HG02798 (cell line): ENCODE measurements around the gene SNX33.

ENCODE experiments used
- ATAC-seq: cut with Tn5 transposase; IDR thresholded peaks from one replicate; pipeline ENCODE4 v1.9.1; 2021; ENCODE audit warnings: mild to moderate bottlenecking; ENCODE audit not compliant: unreplicated experiment, poor library complexity

The SNX33 gene

DNA sequence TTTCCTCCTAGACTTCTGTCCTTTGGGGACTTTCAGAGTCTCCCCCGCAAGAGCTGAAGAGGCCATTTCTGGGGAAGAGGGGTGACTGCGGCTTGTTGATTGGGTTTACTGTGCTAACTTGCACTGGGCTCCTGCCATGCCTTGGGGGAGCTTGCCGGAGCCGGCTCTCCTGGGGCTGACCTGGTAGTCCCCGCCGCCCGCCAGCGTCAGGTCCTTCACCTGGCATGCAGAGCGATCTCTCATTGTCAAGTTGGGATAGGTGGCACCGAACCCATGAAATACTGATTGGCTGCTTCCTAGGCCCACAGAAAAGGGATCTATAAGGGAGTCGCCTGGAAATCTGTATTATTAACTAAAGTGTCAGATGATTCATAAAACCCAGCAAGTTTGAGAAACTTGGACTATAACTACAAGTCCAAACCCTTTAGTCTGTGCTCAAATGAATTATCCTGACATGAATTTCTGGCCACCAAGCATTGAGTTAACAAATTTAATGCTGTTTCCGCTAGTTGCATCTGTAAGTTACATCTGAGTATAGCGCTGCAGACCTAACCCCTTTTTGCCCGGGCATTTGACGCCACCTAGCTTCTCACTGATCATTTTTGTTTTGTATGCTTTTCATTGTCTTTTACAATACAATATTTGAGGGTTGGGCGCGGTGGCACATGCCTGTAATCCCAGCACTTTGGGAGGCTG, 7.1 kb upstream of the SNX33 start:
- ATAC-seq, result peak; percentile 21

DNA sequence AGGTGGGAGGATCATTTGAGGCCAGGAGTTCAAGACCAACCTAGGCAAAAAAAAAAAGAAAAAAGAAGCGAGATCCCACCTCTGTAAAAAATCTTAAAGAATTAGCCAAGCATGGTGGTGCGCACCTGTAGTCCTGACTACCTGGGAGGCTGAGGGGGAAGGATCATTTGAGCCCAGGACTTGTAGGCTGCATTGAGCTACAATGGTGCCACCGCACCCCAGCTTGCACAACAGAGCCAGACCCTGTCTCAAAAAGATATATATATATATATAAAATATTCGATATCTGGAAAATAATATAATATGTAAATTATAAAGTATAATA, 6.6 kb upstream of the SNX33 start:
- ATAC-seq, result no peak

DNA sequence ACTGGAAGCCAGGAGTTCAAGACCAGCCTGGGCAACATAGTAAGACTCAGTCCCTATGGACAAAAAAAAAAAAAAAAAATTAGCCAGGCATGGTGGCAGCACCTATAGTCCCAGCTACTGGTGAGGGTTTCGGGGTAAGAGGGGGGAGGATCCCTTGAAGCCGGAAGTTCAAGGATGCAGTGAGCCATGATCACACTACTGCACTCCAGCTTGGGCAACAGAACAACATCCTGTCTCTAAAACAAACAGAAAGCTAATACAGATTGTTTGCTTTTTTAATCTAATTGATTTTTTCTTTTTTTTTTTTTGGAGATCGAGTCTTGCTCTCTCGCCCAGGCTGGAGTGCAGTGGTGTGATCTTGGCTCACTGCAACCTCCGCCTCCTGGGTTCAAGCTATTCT, 6.1 kb upstream of the SNX33 start:
- ATAC-seq, result no peak

DNA sequence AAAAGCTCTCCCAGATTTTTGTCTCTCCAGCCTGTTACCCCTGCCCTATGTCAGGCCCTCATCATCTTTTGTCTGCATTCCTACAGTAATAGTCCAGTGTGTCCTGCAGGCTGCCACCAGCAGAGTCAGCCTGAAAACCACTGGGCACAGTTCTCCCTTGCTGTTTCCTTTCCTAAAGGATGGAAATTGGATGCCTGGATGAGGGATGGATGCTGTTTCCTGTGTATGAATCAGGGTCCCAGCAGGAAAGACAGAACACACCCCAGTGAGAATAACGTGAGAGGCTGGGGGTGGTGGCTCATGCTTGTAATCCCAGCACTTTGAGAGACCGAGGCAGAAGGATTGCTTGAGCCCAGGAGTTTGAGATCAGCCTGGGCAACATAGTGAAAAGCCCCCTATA, 3.3 kb upstream of the SNX33 start:
- ATAC-seq, result no peak

DNA sequence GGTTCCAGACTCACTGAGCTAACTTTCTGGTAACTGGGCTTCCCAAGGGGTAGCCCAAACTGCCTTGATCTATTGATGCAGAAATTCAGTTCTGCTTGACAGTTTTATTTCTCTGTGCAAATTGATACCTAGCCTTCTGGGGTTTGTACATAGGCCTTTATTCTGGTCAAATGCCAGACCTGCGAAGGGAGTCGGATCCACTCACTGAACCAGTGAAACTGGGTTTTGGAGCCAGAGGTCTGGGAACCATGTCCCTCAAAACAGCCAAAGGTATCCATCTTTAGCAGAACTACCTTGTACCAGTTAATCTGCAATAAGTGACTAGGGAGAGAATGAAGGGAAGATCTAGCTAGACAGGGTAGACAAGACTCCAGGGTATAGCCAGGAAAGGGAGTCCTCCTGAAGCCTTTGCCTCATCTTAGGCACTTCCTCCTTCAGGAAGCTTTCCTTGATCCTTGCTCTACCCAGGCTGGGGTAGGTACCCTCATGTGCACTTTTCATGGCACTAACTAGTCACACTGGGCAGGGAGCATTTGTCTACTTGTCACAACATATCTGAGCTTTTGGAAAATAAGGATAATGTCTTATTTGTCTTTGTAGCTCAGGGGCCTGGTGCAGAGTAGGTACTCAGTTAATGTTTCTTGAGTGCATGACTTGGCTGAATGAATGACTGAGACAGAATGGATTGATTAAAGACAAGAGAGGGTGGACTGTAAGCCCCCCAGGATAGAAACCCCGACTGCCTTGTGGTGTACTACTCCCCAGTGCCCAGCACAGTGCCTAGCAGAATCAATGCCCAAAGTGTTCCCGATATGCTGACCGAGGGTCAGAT, 1.4 kb upstream of the SNX33 start:
- no peak for ATAC-seq

DNA sequence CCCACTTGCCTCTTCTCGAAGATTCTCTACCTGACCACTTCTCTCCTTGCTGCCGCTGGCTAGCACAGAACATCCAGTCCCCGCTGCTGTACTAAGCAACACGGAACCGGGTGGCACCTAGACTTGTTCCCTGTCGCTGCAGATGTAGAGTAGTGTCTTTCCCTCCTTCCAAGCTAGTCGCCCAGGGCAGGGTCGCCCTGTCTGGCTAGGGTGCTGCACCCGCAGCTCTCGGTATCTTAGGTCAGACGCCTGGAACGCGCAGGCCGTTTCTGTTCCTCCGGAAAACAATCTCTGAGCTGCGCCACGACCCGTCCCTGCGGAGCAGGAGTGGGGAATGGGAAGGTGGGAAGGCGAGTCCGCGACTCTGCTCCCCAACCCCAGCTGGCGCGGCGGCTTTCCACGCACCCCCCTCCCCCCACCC, 758 bp upstream of the SNX33 start:
- no peak for ATAC-seq

DNA sequence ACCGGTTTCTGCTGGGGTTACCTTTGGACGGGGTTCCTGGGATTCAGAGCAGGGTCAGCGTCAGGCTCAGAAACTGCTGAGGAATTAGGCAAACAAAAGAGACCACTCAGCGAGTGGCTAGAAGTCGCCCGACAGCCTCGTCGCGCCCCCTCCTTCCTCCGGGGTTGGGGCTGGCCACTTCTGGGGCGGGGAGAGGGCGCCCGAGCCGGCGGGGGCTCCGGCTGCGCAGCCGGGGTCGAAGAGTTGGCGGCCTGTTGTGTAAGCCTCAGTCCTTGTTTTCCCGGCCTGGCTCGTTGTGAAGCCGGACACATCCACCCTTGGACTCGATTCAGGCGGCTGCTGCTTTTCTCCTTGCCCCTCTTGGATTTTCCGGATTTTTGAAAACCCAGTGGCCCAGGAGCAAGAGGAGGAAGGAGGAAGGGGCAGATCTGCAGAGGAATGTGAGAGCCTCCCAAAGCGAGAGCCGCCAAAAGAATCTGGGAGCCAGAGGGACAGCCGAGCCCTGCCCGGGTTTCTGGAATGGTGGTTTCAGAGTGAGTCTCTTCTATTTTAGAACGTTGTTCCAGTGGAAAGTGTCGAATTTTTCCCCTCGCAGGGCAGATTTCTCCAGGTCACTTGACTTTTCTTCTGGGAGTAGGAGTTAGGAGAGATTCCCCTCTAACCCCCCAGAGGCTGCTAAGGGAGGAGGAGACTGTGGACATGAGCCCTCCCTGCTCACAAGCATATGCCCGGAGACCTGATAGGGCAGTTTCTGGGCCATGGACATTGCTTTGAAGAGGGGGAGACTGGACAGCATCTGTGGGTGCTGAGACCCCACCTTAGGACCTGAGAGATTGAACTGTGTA, 666 bp downstream of the SNX33 start:
- ATAC-seq, result no peak

DNA sequence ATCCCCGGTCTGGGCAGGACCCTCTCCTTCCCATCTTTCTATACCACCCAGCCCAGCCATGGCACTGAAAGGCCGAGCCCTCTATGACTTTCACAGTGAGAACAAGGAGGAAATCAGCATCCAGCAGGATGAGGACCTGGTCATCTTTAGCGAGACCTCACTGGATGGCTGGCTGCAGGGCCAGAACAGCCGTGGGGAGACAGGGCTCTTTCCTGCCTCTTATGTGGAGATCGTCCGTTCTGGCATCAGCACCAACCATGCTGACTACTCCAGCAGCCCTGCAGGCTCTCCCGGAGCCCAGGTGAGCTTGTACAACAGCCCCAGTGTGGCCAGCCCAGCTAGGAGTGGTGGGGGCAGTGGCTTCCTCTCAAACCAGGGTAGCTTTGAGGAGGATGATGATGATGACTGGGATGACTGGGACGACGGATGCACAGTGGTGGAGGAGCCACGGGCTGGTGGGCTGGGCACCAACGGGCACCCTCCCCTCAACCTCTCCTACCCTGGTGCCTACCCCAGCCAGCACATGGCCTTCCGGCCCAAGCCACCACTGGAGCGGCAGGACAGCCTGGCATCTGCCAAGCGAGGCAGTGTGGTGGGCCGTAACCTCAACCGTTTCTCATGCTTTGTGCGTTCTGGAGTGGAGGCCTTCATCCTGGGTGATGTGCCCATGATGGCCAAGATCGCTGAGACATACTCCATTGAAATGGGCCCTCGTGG, 1.5 kb downstream of the SNX33 start:
- no peak for ATAC-seq

DNA sequence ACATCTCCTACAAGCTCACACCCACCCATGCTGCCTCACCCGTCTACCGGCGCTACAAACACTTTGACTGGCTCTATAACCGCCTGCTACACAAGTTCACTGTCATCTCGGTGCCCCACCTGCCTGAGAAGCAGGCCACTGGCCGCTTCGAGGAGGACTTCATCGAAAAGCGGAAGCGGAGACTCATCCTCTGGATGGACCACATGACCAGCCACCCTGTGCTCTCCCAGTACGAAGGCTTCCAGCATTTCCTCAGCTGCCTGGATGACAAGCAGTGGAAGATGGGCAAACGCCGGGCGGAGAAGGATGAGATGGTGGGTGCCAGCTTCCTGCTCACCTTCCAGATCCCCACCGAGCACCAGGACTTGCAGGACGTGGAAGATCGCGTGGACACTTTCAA, 2.1 kb downstream of the SNX33 start:
- no peak for ATAC-seq

DNA sequence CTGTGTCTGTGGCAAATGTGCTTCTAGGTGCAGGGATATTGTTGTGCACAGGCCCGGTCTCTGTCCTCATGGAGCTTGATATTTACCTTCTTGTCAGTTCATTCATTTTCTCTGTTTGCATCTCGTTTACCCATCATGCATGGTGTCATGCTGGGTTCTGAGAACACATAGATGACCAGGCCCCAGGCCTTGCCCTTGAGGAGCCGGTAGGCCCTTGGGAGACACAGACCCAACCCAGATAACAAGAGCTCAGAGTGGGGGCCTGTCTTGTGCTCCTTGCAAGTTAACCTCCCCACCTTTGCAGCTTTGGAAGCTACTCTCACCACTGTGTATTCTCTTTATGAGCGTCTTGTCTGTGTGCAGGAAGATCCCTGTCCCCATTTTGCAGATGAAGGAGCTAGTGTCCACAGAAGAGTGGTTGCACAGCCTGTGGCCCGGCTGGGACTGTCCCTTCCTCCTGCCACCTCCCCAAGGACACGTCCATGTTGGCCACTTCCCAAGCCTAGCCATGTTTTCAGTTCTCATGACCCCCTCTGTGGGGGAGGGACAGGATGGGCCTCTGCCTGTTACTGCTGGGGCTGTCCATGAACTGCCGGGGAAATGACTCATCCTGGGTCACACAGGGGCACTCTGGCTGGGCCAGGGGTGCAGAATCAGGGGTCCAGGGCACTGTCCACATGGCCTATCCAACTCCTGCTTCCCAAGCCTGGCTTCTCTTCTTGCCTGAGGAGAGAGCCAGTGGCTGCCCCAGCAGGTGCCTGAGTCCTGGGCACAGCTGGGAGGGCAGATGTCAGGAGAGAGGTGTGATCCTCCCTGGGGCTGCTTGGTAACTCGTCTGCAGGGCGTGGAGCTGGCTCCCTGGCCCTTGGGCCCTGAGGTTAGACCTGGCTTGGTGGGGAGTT, 3.4 kb downstream of the SNX33 start:
- no peak for ATAC-seq

DNA sequence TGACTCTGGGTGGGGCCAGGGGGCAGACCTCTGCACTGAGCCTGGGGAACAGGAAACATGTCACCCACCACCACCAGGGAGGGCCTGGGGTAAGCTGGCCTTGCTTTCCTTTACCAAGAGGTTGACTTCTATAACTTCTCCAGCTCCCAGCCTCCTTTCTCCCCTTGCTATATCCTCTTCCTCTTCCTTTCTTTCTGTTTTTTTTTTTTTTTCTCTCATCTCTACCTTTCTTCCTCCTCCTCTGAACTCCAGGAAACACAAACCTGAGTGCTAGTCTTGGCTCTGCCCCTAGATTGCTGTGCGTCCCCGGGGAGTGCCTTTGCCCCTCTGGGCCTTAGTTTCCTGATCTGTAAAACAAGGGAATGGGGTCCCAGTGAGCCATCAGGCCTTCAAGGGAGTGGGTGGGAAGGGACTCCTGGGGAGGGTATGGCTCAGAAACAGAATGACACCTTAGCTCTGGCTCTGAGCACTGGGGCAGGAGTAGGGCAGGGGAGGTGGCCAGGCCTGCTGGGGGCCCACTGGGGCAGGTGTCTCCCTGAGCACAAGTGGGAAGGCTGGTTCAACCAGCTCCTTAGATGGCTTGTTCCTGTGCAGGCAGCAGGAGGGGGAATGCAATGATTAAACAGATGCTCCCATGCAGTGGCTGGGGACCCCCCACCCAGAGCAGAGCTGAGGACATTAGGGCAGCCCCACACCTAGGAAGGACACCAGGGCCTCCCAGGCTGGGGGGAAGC, 4.3 kb downstream of the SNX33 start:
- ATAC-seq, result no peak

DNA sequence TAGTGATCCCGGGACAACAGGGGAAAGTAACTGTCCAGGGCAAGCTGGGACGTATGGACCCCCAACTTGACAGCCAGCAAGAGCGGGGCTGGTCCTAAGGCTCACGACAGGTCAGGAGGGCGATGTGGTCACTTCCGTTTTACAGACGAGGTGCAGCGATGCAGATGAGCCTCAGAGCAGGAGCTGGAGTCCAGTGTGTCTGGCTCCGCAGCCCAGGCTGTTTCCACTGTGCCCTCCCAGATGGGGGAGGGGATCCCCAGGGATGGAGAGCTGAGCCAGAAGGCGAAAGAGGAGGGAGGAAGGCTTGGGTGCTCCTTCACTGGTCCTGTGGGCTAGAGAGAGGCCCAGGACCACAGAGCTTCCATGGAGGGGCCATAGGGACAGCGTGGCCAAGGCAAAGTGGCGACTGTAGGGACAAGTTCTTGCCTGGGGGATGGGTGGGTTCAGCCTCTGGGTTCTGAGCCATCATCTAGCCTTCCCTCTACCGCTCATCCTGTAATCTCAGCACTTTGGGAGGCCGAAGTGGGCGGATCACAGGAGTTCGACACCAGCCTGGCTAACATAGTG, 5.7 kb downstream of the SNX33 start:
- no peak for ATAC-seq

DNA sequence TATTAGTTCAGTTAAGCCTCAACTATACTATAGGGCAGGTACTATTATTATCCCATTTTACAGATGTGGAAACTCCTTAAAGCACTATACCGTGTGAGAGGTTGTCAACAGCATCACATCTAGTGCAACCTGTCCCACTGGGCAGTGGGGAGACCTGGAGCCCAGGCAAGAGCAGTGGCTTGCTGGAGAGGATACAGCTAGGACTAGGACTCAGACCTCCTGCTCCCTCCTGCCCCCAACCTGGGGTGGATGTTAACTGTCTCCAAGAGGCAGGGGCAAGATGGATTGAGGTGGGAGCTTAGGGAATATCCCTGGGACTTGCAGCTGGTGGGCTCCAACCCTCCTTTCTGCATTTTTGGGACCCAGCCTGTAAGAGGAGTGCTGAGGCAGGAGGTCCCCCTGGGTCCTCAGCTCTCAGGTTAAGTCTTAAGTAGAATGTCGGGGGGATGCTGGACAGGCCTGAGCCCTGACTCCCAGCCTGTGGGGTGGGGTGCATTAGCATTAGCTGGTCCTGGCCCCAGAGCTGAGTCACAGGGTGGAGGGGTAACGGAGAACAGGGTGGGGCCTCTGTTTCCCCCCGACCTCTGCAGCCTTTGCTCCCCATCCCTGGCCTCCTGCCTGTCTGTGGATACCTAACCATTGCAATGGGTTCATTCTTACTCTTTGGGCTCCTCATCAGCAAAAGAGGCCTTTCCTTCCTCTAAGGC, 6.6 kb downstream of the SNX33 start:
- no peak for ATAC-seq

DNA sequence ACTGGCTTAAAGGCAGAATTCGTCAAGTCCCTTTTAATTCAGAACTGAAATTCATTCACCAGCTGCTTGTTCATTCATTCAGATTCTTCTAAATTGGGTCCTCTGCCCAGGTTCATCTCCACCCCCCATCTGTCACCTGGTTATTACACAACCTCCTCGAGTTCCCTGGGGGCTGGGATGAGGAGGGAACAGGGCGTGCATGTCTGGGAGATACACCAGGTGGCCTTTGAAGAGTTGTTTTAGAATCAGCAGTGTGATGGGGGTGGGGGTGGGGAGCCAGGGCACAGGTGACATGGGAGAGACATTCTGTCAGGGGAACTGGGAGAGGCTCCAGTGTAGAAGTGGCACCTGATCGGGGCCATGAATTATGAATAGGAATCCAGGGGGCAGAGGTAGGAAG, 8.2 kb downstream of the SNX33 start:
- ATAC-seq, result no peak

DNA sequence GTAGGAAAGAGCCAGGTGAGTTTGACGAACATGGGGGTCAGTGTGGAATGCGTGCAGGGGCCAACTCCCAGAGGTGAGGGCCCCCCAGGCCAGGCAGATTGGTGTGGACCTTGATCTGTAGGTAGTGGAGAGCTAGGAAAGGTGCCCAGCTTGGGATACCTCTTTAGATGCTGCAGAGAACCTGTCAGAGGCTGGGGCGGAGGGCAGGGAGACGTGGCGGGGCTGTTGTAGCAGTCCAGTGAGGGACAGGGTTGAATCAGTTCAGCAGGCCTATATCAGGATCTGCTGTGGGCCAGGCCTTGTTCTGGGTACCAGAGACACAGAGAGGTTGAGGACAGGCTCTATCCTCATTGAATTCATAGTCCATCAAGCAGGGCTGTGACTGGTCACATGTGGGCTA, 8.6 kb downstream of the SNX33 start:
- no peak for ATAC-seq

DNA sequence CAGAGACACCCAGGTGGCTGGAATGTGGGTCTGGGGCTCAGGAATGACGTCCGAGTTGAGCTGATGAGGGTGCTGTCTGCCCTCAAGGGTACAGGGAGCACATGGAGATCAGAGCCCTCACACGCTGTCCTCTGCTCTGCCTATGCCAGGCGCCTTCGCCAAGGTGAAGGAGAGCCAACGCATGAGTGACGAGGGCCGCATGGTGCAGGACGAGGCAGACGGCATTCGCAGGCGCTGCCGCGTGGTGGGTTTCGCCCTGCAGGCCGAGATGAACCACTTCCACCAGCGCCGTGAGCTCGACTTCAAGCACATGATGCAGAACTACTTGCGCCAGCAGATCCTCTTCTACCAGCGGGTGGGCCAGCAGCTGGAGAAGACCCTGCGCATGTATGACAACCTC, 9.1 kb downstream of the SNX33 start:
- no peak for ATAC-seq

DNA sequence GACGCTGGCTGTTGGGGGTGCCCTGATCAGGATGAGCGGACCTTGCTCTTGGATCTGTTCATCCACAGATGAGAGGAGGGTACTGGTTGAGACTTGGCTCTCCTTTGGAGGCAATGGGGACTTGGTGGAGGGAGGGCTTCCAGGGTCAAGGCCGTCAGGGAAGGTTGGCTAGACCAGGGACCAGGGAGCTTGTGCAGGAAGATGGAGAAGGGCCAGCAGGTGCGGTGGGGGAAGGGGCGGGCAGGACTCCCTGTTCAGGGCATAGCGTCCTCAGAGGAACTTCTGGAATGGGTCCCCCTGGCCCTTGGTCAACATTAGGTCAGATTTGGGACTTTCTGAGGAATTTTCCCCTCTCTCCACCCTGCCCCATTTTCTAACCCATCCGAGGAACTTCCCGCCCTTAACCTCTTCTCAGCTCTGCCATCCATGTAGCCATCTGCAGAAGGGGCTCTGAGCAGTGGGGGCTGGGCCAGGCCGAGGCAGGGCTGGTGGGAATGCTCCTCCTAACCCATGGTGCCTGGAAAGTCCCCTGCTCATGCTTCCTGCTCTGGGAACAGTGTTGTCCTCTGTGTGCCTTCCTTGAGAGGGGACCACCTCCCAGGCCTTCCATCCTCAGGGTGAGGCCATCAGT, 11.5 kb downstream of the SNX33 start:
- no peak for ATAC-seq
